GM23248 (cell line): ENCODE results near the gene ADK.

Experiments
- EZH2 ChIP-seq: fragments of 200-600 bp; sonication (generic); IDR thresholded peaks from 2 replicates; pipeline ENCODE4 v1.6.1; 2018; ENCODE audit warnings: antibody characterized with exemption, mild to moderate bottlenecking; ENCODE audit not compliant: insufficient read depth, poor library complexity, severe bottlenecking
- EZH2phosphoT487 ChIP-seq: fragments of 200-600 bp; sonication (generic); IDR thresholded peaks from 2 replicates; pipeline ENCODE4 v1.6.1; 2018; ENCODE audit warnings: antibody characterized with exemption, moderate library complexity, mild to moderate bottlenecking, low read depth; ENCODE audit not compliant: insufficient read depth

DNA sequence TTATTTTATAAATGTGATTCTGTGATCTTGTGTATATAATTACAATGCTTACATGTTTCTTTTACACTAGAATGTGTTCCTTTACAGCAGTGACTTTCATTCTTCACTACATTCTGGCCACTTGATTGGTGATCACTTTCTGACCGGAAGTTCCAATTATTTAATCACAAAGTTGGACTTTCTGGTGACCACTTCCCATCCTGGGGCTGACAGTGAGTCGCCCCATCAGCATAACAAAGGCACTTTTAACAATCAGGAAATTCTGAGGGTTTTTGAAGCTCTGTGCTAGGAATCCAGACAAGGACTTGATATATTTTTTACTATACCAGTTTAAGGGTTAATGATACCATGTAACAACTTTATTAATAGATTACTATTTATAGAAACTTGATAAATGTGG is 393.1 kb downstream of the ADK start:
- TF ChIP-seq EZH2phosphoT487 (no peak), EZH2 (no peak)
